ENCODE data around the gene CLDN17.

Gene CLDN17

GRCh38 chr21:30166705-30167104 is at the start of gene CLDN17:
CLDN17 (minus strand) TSS chr21:30166805; CDS start chr21:30166617, 188 bp downstream.
- no peak for DNase-seq (ENCODE audit: low read depth in 2 of 2)

- DNase-seq (ENCODE audit: low read depth in 2 of 2), result no peak
Measured at GRCh38 chr21:30216041-30216723, 49.6 kb upstream of the CLDN17 start, which contains the start of gene CLDN8. CLDN8 (minus strand) TSS chr21:30216097; CDS start chr21:30215925, 172 bp downstream.

- DNase-seq (ENCODE audit: low read depth in 2 of 2), result no peak
Measured at GRCh38 chr21:30211071-30211470, 44.5 kb upstream of the CLDN17 start.

GRCh38 chr21:30209601-30210000 is 43.0 kb upstream of the CLDN17 start:
- no peak for DNase-seq (ENCODE audit: low read depth in 2 of 2)

- DNase-seq (ENCODE audit: low read depth in 2 of 2), result no peak
Measured at GRCh38 chr21:30207252-30207579, 40.6 kb upstream of the CLDN17 start.

- no peak for DNase-seq (ENCODE audit: low read depth in 2 of 2)
Measured at GRCh38 chr21:30206551-30207251, 40.1 kb upstream of the CLDN17 start.

GRCh38 chr21:30200000-30200399 is 33.4 kb upstream of the CLDN17 start:
- no peak for DNase-seq (ENCODE audit: low read depth in 2 of 2)

GRCh38 chr21:30194701-30195299 is 28.2 kb upstream of the CLDN17 start:
- no peak for DNase-seq (ENCODE audit: low read depth in 2 of 2)

- no peak for DNase-seq (ENCODE audit: low read depth in 2 of 2)
Measured at GRCh38 chr21:30193201-30193600, 26.6 kb upstream of the CLDN17 start.

GRCh38 chr21:30190554-30190953 is 23.9 kb upstream of the CLDN17 start:
- DNase-seq (ENCODE audit: low read depth in 2 of 2), result no peak

GRCh38 chr21:30189773-30190172 is 23.2 kb upstream of the CLDN17 start:
- DNase-seq (ENCODE audit: low read depth in 2 of 2), result no peak

GRCh38 chr21:30186242-30186641 is 19.6 kb upstream of the CLDN17 start:
- DNase-seq (ENCODE audit: low read depth in 2 of 2), result no peak

- DNase-seq (ENCODE audit: low read depth in 2 of 2), result no peak
Measured at GRCh38 chr21:30168086-30168485, 1.5 kb upstream of the CLDN17 start.

GRCh38 chr21:30166171-30166570 is 434 bp downstream of the CLDN17 start:
- DNase-seq (ENCODE audit: low read depth in 2 of 2), result no peak

- no peak for DNase-seq (ENCODE audit: low read depth in 2 of 2)
Measured at GRCh38 chr21:30164796-30165195, 1.8 kb downstream of the CLDN17 start.

GRCh38 chr21:30153697-30154340 is 12.8 kb downstream of the CLDN17 start:
- no peak for DNase-seq (ENCODE audit: low read depth in 2 of 2)

- no peak for DNase-seq (ENCODE audit: low read depth in 2 of 2)
Measured at GRCh38 chr21:30152792-30153191, 13.8 kb downstream of the CLDN17 start.

- DNase-seq (ENCODE audit: low read depth in 2 of 2), result no peak
Measured at GRCh38 chr21:30148906-30149305, 17.7 kb downstream of the CLDN17 start.

GRCh38 chr21:30146558-30147282 is 19.9 kb downstream of the CLDN17 start:
- DNase-seq (ENCODE audit: low read depth in 2 of 2), result no peak

GRCh38 chr21:30138483-30138882 is 28.1 kb downstream of the CLDN17 start:
- no peak for DNase-seq (ENCODE audit: low read depth in 2 of 2)

- DNase-seq (ENCODE audit: low read depth in 2 of 2), result no peak
Measured at GRCh38 chr21:30129246-30129645, 37.4 kb downstream of the CLDN17 start.

GRCh38 chr21:30126576-30126975 is 40.0 kb downstream of the CLDN17 start:
- no peak for DNase-seq (ENCODE audit: low read depth in 2 of 2)
